HG02970 (cell line): ENCODE measurements around the gene CLRN1.
"Not testable (repeated sequence)": the region's sequence is repeated elsewhere in the genome, so short reads cannot be mapped to it uniquely, and the experiment has no call there.

Experiments
- ATAC-seq: cut with Tn5 transposase; IDR thresholded peaks from one replicate; pipeline ENCODE4 v1.9.1; 2021; ENCODE audit warnings: mild to moderate bottlenecking, moderate library complexity, moderate number of reproducible peaks; ENCODE audit not compliant: unreplicated experiment, low FRiP score

Gene CLRN1, protein sequence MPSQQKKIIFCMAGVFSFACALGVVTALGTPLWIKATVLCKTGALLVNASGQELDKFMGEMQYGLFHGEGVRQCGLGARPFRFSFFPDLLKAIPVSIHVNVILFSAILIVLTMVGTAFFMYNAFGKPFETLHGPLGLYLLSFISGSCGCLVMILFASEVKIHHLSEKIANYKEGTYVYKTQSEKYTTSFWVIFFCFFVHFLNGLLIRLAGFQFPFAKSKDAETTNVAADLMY

DNA sequence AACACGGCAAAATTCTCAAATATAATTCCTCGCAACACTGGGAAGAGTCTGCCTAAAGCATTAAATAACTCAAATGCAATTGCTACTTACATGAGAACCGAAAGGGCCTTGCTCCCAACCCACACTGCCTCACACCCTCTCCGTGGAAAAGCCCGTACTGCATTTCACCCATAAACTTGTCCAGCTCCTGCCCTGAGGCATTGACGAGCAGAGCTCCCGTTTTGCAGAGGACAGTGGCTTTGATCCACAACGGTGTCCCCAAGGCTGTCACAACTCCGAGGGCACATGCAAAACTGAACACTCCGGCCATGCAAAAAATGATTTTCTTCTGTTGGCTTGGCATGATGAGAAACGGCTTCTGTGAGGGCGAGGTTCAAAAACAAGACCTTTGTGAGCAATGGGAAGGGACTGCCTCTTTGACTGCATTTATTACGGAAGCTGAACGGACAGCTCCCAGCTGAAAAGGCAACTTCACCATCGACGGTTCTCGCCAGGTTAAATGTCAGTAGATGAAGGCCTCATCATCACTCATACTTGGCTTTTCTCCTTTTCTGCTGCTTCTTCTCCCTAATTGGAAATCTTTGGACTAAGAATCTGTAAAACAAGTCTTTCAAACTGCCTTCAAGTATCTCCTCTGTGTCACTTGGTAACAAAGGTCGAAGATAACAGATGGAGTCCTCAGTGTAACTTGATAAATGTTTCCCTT, at the start of gene CLRN1:
TSS of gene CLRN1 (minus strand) at position 362 of the 706 bp plus-strand sequence. CDS start at position 343, 19 bp downstream.
- ATAC-seq: no peak

DNA sequence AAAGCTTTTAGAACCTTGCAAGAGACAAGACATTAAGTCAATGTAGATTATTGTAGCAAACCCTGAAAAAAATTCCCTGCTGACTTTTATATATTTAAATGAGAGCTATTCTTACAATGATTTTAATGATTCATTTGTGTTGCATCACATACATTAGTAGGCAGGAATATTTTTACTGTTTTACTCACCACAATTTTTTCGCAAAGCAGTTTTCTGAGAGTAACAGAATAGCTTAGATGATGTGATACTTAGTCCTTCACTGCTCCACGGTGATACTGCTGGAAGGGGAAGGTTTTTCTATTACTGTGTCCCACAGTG, 43.9 kb upstream of the CLRN1 start:
- ATAC-seq: no peak

DNA sequence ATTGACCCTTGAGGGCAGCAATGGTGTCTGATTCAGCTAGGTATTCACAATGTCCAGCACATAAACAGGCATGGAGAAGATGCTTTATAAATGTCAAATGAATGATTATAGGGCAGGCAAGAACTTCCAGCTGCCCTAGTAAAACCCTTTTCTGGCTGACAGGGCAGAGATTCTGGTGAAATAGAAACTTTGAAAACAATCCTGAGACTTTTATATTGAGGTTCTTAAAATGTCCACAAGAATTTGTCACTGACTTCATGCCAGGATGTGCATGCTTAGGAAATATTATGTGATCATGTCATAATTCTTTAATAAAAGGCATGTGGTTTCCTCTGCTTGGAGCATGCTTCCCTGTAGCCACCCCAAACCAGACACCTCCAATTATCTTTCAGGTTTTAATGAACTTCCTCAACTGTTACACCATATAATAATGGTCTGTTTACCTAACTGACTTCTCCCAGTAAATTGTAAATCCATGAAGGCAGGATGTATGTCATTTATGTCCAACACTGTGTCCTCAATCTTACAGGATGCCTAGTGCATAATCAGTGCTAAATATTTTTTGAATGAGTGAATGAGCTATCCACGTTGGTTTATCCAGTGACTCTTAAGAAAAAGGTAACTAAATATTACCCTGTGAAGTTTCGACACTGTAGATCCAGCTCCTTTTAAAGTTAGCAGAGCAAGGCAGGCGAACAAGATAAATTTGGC, 43.4 kb upstream of the CLRN1 start:
- no peak for ATAC-seq

DNA sequence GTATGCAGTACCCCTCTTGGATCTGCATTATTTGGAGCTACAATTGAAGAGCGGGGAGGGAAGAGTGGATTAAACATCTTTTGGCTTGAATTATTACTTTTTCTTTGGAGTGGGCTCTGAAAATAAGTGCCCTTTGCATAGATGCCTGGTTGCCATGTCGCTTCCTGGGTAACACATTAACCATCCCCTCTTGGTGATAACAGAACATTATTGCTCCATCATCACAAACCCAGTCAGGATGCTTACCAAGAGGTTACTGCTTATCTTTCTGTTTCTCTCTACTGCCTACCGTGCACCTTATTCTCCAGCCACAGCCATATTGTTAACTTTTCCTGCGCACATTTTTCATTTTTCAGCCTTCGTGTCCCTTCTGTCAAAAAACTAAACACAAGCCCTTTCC, 42.7 kb upstream of the CLRN1 start:
- ATAC-seq: no peak

DNA sequence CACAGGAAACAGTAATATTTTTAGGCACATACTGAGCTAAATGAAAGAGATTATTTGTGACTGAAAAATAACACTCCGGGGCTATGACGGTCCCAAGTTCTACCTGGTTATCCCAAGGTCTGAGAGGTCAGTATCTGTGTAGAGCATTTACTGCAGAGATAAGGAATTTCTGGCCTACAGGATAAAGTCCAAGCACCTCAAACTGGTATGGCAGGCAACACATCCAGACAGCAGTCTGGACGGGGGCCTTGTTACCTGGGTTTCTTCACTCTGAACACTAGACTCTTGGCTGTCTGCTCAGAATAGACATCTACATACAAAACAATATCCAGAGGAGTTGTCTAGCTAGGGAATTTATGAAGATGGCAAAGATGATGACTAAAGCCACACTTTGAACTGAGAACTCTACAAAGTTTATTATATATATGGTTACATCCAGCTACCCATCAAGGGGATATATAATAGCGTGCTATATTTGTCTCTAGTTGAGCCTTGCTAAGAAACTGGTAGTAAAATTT, 42.0 kb upstream of the CLRN1 start:
- ATAC-seq: no peak

DNA sequence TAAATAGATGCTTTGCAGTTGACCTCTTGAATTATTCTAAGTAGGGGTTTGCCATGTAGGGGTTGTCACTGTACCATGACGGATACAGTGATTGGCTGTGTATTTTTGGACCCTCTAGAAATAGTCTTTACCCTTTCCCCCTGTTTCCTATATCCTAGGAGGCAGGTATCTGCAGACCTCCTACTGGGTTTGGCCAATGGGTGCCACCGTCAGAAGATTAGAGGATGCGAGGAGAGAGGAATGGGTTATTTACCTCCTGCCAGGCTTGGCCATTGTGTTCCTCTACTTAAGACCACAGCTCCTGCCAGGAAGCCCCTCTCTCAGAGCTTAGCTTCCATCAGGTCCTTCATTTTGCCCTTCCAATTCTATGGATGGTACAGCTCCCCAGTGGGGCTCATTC, 40.2 kb upstream of the CLRN1 start:
- ATAC-seq: no peak

- no peak for ATAC-seq
Observed at GRCh38 chr3:151011427-151011826, 38.9 kb upstream of the CLRN1 start.

GRCh38 chr3:151009981-151010380, 37.5 kb upstream of the CLRN1 start:
- no peak for ATAC-seq

- ATAC-seq: no peak
Observed at GRCh38 chr3:151009430-151009829, 36.9 kb upstream of the CLRN1 start.

GRCh38 chr3:151008699-151009098, 36.2 kb upstream of the CLRN1 start:
- no peak for ATAC-seq

DNA sequence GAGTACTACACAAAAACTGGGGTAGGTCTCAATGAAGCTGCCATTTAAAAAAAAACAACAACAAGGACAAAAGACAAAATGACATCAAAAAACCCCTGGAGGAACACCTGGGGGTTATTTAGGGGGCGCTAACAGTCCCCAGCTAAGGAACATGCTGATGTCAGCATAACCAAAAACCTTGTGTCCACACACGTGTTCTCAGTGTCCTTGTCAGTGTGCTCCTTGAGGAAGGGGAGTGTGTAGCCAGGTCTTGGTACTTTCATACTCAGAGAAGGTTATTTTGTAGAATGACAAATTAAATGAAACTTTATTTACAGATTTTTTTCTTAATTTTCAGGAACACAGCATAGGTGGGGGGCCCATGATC, 31.2 kb upstream of the CLRN1 start:
- ATAC-seq: no peak

DNA sequence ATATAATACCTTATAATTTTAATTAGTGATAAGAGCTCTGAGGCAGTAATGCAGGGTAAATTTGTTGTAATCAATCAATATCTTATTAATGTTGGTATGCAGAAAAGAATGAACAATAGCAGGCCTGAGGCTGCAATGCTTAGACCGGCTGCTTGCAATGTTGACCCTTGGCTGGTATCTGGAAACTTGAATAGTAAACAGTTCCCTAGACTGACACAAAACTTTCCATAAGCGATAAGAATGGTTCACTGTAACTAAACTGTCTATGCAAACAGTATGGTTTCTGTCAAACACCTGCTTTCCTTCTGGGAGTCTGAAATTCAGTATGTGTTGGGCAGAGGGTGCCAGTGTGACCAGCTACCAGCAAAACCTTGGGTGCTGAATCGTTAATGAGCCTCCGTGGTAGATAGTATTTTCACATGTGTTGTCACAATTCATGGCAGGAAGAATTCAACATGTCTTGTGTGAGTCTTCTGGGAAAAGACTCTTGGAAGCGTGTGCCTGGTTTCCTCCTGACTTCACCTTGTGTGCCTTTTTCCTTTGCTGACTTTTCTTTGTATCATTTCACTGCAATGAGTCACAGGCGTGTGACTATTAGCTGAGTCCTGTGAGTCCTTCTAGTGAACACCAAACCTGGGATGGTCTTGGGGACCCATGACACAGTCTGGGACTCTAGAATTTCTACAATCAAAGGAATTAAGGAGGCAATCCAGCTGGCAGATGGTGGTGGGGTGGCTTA, 30.7 kb upstream of the CLRN1 start:
- no peak for ATAC-seq

GRCh38 chr3:151002003-151002981, 29.8 kb upstream of the CLRN1 start:
- ATAC-seq: no peak

DNA sequence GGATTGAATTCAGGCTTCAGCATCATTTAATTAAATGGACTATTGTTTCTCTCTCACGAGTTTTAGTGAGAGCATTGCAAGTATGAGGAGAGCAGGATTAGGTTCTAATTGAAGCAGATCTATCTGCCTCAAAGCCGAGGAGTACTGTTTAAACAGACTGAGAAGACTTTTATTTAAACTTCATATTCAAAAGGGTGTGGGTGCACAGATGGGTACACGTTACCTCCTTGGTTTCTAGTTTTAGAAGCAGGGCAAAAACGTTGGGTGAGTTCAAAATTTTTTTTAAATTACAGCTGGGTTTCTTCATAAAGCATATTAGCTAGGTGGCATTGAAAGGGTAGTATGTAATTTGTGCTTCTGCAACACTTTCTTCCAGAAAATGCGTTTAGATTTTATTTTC, 26.5 kb upstream of the CLRN1 start:
- ATAC-seq: no peak

- no peak for ATAC-seq
Observed at GRCh38 chr3:150996731-150997130, 24.2 kb upstream of the CLRN1 start.

GRCh38 chr3:150995510-150995909, 23.0 kb upstream of the CLRN1 start:
- no peak for ATAC-seq

DNA sequence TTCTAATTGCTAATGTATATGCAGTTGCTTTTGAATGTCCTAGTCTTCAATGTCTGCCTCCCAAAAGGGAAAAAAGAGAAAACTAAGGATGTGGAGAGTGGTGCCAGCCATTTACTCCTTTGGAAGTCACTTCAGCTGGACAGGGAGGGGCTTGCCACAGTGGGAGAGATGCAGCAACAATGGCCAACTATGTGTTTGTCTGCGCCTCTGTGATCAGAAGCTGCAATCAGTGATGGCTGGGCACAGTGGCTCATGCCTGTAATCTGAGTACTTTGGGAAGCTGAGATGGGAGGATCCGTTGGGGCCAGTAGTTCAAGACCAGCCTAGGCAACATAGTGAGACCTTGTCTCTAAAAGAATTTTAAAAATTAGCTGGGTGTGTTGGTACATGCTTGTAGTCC, 16.7 kb upstream of the CLRN1 start:
- no peak for ATAC-seq

DNA sequence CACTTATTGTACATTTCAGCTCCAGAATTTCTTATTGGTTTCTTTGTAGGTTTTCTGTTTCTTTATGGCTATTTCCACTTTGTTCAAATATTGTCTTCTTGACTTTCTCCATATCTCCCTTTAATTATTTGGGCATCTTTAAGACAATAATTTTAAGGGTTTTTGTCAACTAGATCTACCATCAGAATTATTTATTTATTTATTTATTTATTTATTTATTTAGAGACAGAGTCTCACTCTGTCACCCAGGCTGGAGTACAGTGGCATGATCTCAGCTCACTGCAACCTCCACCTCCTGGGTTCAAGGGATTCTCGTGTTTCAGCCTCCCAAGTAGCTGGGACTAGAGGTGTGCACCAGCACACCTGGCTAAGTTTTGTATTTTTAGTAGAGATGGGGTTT, 15.9 kb upstream of the CLRN1 start:
- ATAC-seq: not testable (repeated sequence)

GRCh38 chr3:150985711-150986110, 13.2 kb upstream of the CLRN1 start:
- no peak for ATAC-seq

GRCh38 chr3:150984066-150984465, 11.5 kb upstream of the CLRN1 start:
- ATAC-seq: no peak
